Measurements from ENCODE around the gene CEP41.

- TF ChIP-seq CTCF (IDR thresholded peaks at IDR 0.05; ENCODE audit: low read length) (no peak), EZH2 (optimal IDR thresholded peaks at IDR 0.05; ENCODE audit: low read depth, low read length) (no peak)
Measured at GRCh38 chr7:130413201-130413600, 27.6 kb downstream of the CEP41 start.
